Peyer's patch (tissue), 4 donors: ENCODE results near the gene SLX9.

ENCODE experiments used
- POLR2A ChIP-seq, 2 donors: fragments of 450-650 bp; IDR thresholded peaks; one replicate each; pipeline ENCODE4 v1.5.1; 2017; ENCODE audit warnings: antibody characterized with exemption in 2 of 2, mild to moderate bottlenecking in 2 of 2, moderate library complexity in 2 of 2
- TF ChIP-seq, protein P1 (sequence below), 6 experiments: fragments of 450-650 bp in 4 of 6; fragments of 200-600 bp in 2 of 6; sonication (generic) in 1 of 6; IDR thresholded peaks; one replicate each; pipeline ENCODE4 v1.5.1; 2017 to 2019; ENCODE audit warnings: antibody characterized with exemption in 6 of 6, mild to moderate bottlenecking in 3 of 6, moderate library complexity in 1 of 6

DNA sequence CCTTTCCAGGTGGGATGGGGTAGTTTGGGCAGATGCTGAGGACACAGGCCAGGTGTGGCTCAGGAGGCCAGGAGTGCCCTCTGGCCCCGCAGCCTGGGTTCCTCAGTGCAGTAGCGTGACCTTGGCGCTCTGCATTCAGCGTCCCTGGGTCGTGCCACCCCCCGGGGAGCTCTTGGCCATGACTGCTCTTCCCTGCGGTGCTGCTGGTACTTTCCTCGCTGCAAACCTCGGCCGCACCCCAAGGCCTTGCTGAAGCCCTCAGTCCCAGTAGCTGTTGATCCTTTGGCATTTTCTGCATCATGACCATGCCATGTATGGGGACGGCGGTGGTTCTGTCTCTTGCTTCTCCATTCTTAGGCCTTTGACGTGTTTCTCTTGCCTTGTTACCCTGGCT is 13.8 kb downstream of the SLX9 start:
- TF ChIP-seq, protein P1, sequence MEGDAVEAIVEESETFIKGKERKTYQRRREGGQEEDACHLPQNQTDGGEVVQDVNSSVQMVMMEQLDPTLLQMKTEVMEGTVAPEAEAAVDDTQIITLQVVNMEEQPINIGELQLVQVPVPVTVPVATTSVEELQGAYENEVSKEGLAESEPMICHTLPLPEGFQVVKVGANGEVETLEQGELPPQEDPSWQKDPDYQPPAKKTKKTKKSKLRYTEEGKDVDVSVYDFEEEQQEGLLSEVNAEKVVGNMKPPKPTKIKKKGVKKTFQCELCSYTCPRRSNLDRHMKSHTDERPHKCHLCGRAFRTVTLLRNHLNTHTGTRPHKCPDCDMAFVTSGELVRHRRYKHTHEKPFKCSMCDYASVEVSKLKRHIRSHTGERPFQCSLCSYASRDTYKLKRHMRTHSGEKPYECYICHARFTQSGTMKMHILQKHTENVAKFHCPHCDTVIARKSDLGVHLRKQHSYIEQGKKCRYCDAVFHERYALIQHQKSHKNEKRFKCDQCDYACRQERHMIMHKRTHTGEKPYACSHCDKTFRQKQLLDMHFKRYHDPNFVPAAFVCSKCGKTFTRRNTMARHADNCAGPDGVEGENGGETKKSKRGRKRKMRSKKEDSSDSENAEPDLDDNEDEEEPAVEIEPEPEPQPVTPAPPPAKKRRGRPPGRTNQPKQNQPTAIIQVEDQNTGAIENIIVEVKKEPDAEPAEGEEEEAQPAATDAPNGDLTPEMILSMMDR (IDR thresholded peaks at IDR 0.05) = no peak
- no peak for TF ChIP-seq POLR2A (IDR thresholded peaks at IDR 0.05)
